ENCODE measurements around the gene HAUS7.

The HAUS7 gene

DNA sequence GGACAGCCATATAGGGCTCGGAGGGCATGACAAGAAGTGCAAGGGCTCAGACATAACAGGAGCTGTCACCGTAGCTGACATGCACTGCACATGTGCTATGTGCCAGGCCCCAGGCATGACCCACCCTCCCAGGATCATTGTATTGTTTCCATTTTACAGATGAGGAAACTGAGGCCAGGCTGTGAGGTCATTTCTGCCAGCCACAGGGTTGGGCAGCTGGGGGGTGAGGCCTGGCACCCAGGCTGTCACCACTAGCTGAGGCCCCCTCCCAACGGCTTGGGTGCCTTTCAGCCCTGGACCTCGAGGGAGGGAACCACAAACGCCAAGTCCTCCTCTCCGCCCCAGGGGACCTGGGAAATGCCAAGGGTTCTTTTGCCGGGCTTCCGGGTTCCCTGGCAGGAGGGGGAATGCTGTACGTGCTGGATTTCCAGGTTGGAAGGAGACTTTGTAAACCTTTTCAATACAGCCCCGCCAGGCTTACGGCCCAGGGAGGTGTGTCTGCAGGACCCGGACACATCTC lies 37.2 kb downstream of the HAUS7 start:
- no peak for DNase-seq

DNA sequence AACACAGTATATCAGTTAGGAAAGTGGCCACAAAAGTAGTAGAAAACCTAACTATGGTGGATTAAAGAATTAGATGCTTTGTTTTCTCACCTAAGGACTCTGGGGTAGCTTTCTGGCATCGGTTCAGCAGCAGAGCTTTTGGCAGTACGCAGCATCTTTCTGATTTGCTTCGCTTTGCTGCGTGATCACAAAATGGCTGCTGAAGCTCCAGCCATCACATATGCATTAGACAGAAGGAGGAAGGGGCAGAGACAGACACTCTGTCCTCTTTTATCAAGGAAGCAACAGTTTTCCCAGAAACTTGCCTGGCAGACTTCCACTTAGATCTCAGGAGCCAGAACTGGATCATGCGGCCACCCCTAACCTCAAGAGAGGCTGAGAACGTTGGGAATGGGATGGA lies 39.6 kb downstream of the HAUS7 start:
- DNase-seq, result no peak

DNA sequence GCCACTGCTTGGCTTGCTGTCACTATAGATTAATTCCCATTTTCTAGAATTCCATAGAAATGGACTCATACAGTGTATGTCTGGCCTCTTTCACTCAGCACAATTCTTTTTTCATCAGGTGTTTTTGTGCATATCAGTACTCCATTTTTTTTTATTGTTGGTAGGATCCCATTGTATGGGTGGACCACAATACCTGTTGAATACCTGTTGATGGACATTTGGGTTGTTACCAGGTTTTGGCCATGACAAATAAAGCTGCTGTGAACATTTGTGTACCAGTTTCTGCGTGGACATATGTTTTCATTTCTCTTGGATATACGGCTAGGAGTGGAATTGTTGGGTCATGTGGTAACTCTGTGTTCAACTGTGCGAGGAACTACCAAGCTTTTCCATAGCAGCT lies 44.2 kb downstream of the HAUS7 start:
- DNase-seq, result no peak

DNA sequence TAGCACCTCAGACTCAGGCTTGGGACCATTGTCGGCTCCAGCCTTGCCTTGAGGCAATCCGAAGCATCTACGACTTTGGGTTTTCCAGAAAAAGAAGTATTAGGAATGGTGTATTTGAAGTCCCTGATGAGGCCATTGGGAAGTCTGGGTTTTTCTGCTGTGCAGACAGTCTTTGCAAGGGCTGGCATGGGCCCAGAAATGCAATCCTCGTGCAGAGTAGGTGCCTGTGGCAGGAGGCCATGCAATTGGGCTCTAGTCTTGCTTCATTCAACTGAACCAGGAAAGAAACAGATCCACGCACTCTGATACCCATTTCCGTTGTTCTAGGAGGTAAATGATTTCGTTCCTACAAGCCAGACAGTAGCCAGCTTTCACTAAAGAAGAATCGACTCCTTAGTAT lies 46.7 kb downstream of the HAUS7 start:
- no peak for DNase-seq

- no peak for DNase-seq
These were observed 48.5 kb downstream of the HAUS7 start for GRCh38 chrX:153421856-153422255.

GRCh38 chrX:153420851-153421599 lies 49.4 kb downstream of the HAUS7 start:
- no peak for DNase-seq

DNA sequence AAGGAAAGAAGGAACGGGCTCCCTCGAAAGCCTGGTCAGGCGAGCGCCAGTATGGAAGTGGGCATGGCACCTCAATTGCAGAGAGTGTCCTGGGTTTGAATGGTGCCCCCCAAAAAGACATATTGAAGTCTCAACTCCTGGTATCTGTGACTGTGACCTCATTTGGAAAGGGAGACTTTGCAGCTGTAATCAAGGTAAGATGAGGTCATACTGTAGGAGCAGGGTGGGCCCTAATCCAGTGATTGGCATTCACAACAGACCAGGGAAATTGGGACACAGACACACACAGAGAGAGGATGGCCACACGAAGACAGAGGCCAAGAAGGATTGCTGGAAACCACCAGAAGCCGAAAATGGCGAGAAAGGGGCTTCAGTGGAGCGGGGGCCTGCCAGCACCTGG lies 52.7 kb downstream of the HAUS7 start:
- no peak for DNase-seq

- DNase-seq, result no peak
These were observed 53.5 kb downstream of the HAUS7 start for GRCh38 chrX:153416781-153417450.

- DNase-seq, result peak; percentile 72
These were observed 55.4 kb downstream of the HAUS7 start for GRCh38 chrX:153414856-153415510.

DNA sequence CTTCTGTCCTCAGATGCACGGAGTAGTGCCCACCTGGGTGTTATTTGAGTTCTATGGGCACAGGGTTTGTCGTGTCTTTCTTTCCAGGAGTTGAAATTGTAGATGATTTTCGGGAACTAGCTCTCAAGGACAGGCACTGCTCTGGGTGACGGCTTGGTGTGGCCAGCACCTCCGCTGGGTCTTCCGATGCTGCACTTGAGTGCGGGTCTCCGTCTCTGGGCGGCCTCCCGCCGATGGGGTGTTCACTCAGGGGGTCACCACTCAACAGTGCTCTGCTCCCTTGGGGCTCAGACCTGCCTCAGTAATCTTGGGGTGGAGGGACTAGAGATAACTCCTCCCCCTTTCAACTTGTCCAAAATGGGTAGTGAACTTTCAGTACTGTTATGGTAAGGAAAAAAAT lies 56.6 kb downstream of the HAUS7 start:
- DNase-seq, result no peak

- DNase-seq, result no peak
These were observed 57.3 kb downstream of the HAUS7 start for GRCh38 chrX:153412746-153413720.

DNA sequence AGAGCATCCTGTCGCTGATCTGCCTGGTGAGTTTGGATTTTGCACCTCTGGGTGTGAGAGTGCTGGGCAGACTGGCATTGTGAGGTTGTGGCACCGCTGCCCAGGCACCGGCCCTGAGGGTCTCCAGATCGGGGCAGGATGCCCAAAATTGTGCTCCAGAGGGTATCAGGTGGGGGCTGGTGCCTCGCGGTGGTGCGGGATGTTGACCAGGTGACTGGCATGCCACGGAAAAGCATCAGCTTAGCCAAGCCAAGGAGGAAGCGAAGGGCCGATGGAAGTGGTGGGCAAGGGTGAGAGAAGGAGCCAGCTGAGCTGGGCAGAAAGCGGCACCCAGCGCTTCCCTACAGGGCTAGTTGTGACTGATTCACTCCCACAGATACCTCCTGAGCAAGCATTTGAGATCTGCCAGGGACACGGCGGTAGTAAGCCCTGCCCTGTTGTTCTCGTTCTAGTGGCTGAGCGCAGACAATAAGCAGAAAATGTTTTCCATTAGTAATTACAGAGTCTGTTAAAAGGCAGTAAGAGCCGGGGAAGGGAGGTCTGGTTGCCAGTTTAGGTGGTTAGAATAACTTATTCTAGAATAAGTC lies 58.3 kb downstream of the HAUS7 start:
- peak; percentile 16 for DNase-seq

DNA sequence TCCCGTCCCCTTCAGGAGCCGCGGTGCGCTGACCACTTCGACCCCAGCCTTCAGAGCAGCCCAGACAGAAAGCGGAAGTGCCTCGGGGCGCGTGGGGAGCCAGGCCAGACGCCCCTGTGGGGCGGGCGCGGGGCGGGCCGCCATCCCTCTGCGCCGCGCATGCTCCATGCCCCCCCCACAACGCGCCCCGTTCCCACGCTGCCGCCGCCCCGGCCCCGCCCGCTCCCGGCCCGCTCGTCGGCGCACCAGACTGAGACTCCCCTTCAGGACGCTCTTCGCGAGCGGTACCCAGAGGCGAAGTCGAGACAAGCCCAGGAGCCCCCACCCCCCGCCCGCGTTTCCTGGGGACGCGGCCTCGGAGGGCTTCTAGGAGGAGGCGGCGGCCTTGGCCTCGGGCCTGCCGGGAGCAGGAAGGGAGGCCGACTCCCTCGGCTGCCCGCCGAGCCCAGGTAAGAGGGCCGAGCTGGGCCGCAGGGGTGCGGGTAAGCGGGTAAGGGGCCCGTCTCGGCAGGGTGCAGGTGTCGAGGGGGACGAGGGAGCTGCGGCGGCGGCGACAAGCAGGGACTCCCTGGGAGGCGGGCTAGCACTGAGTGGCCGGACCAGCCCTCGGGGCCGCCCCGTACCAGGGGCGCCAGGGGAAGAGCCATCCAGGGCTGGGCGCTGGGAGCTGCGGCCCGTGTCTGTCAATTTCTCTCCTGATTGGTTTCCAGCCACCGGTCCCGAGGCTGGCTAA lies 59.0 kb downstream of the HAUS7 start, which contains the start of gene ZFP92:
Gene ZFP92, plus strand, starts transcription at position 218 of the 733 bp plus-strand sequence. CDS start 6,851 bp downstream, outside the sequence.
- peak; percentile 35 for DNase-seq

DNA sequence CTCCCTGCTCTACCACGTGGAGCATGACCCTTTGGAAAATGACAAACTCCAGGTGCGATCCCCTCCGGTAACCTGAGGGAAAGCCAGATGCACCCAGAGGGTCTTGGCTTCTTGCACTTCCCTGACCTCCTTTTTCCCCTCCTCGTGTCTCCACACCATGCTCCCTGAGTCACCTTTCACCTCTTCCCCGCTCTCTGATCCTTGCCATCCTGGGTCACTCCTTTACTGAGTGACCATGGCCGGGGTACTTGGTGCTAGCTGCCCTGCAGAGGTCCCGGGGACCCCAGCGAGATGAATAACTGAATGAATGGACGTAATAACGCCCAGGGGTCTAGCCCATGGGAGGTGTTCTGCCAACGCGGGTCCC lies 59.5 kb downstream of the HAUS7 start:
- no peak for DNase-seq

GRCh38 chrX:153410373-153410772 lies 60.0 kb downstream of the HAUS7 start:
- no peak for DNase-seq

GRCh38 chrX:153409414-153410101 lies 60.8 kb downstream of the HAUS7 start:
- no peak for DNase-seq

- DNase-seq, result no peak
These were observed 61.5 kb downstream of the HAUS7 start for GRCh38 chrX:153408871-153409351.

- DNase-seq, result no peak
These were observed 62.1 kb downstream of the HAUS7 start for GRCh38 chrX:153408221-153408721.

GRCh38 chrX:153407736-153408135 lies 62.6 kb downstream of the HAUS7 start:
- no peak for DNase-seq

- DNase-seq, result no peak
These were observed 63.5 kb downstream of the HAUS7 start for GRCh38 chrX:153406903-153407302.
